ENCODE results near the gene SLC38A10. TPM values are rescaled to one million over a fixed set of nuclear protein-coding genes. Genes with fewer than 3 reads are reported as not detected.

The SLC38A10 gene
- total RNA-seq, 1 experiment from 2014 or later: 43.8 TPM

GRCh38 chr17:81311946-81312345, 16.8 kb upstream of the SLC38A10 start:
- H2BK15ac ChIP-seq (ENCODE audit: low read depth, low read length): no peak overlapping the region
- H3K56ac ChIP-seq (ENCODE audit: insufficient read length, low read depth, low read length): no peak overlapping the region
- no peak overlapping the region for H2BK12ac ChIP-seq (ENCODE audit: insufficient read length, low read depth, low read length)
- H3T11ph ChIP-seq (ENCODE audit: low read length): no peak overlapping the region
- no peak for DNase-seq
- H3K27me3 Mint-ChIP-seq (ENCODE audit: low read depth): peaks cover 9% of the 10 kb centered on the region
- H3K27ac ChIP-seq (ENCODE audit: insufficient read length, low read depth, low read length): no peak overlapping the region
- no peaks in the 10 kb centered on the region for H3K4me1 ChIP-seq (ENCODE audit: insufficient read depth, low read length)
- no peak overlapping the region for H4K8ac ChIP-seq (replicated peaks; ENCODE audit: insufficient read length, low read depth, low read length)
- no peak overlapping the region for H3K4me3 Mint-ChIP-seq
- no peak overlapping the region; the same call in 1 of the 2 replicates for H3K14ac ChIP-seq (ENCODE audit: insufficient read depth, low read length)
- H3K79me2 ChIP-seq (ENCODE audit: insufficient read depth, low read length): no peaks in the 10 kb centered on the region
- H3K9ac ChIP-seq (ENCODE audit: extremely low read depth, insufficient read length, low read length): no peak overlapping the region
- no peak overlapping the region for H4K5ac ChIP-seq (ENCODE audit: insufficient read length, low read depth, low read length)
- no peaks in the 10 kb centered on the region for H3K9me3 ChIP-seq (ENCODE audit: control insufficient read depth, low read depth, low read length)
- H3K23me2 ChIP-seq (ENCODE audit: insufficient read length, low read depth, low read length, poor library complexity, severe bottlenecking): no peaks in the 10 kb centered on the region
- H3K9me3 Mint-ChIP-seq: peaks cover 2 to 3% of the 10 kb centered on the region in 2 experiments; a peak in 2 of 5 replicates
- no peak overlapping the region for H2AFZ ChIP-seq (ENCODE audit: low read length)
- no peak overlapping the region for H2BK5ac ChIP-seq (ENCODE audit: insufficient read length, low read length)
- no peak for TF ChIP-seq CTCF (conservative IDR thresholded peaks at IDR 0.05)
- no peak overlapping the region for H3K4ac ChIP-seq (ENCODE audit: low read depth, low read length)
- H3K23ac ChIP-seq (ENCODE audit: insufficient read length, low read depth, low read length): no peak overlapping the region
- no peak overlapping the region for H3K18ac ChIP-seq (ENCODE audit: insufficient read length, low read depth, low read length)
- peaks cover 11 to 17% of the 10 kb centered on the region in 2 experiments for H3K4me1 Mint-ChIP-seq
- H2BK20ac ChIP-seq (ENCODE audit: low read depth, low read length, poor library complexity, severe bottlenecking): no peak overlapping the region
- H3K79me1 ChIP-seq (ENCODE audit: insufficient read depth, low read depth, low read length, poor library complexity, severe bottlenecking): no peaks in the 10 kb centered on the region
- no peak overlapping the region for H2AK5ac ChIP-seq (ENCODE audit: insufficient read length, low read length)
- H3K4me2 ChIP-seq (ENCODE audit: insufficient read depth, insufficient read length, low read length): no peak overlapping the region
- H4K91ac ChIP-seq (ENCODE audit: insufficient read length, low read depth, low read length): no peak overlapping the region
- H4K20me1 ChIP-seq (ENCODE audit: control insufficient read depth, insufficient read depth, insufficient read length): no peaks in the 10 kb centered on the region
- WGBS (ENCODE audit: extremely low coverage, insufficient read length, low lambda C conversion rate): no CpG with 5 or more reads among the region's 14 CpGs
- peaks cover 0 to 2% (median 0%) of the 10 kb centered on the region in 3 experiments; a peak in 2 of 7 replicates for H3K36me3 Mint-ChIP-seq (ENCODE audit: insufficient read depth in 1 of 3, low read depth in 3 of 3)
- H3K27ac Mint-ChIP-seq: peak overlapping the region in 1 of 3 experiments; percentile 27; a peak in 1 of 7 replicates
- H2BK120ac ChIP-seq (ENCODE audit: low read depth, low read length, poor library complexity, severe bottlenecking): no peak overlapping the region
- no peaks in the 10 kb centered on the region for H3K27me3 ChIP-seq (ENCODE audit: insufficient read depth, low read length)

Data from H9 (cell line).